ENCODE data around the gene CRYBG2.

Gene CRYBG2, protein sequence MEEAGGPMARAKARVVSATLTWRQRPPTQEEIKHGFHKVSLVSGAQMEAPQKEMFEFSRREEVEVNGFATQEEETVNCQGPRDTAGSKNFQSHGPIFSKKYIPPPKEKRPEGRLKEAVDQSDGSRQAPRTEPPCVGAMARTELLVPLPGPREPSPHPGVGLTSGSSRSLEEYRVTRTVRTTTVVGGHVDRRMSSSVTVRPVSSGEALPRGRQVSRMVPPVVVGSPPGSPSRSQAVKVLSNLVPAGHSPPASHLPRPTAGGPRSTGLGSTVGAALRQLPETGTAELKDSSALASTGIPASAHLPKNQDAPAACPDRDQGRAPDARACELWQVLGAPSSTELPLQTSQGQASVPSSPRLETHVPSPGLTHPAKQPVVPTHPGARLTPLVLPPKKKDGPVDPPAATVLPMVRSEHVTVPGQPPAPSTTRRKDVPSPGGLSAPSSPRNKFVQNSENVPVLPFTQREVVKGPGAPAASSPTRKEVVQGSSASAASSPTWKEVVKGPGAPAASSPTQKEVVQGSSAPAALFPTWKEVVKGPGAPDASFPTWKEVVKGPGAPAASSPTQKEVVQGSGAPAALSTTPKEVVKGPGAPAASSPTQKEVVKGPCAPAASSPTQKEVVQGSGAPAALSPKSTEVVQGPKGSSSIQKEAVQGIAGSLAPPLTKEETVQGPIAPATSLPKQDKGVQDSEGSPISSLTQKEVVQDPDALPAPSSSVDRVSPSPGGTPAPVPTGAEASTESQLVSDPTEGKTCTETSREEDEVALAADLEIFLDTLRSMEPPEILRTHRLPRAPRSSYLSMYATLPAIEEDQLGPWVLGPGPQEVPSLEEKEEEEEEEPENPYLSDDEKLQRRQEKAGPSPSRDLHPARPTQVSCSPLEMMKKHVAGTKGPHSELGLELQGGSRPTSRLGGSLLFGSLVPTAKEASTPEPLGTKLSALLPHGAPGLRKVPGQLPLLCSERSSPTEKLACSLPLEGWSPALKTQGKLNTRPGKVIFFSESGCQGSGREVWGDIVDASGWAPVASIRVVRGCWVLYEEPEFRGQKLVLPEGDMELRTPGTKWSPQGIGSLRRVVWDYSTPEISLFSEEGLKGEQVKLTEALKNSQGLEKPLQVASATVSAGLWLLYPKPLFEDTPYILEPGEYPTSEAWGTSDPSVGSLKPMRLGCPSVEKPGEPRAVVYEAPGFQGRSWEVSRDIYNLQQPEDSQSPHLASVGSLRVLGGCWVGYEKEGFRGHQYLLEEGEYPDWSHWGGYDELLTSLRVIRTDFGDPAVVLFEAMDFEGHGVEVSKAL (N-terminal part only)

DNA sequence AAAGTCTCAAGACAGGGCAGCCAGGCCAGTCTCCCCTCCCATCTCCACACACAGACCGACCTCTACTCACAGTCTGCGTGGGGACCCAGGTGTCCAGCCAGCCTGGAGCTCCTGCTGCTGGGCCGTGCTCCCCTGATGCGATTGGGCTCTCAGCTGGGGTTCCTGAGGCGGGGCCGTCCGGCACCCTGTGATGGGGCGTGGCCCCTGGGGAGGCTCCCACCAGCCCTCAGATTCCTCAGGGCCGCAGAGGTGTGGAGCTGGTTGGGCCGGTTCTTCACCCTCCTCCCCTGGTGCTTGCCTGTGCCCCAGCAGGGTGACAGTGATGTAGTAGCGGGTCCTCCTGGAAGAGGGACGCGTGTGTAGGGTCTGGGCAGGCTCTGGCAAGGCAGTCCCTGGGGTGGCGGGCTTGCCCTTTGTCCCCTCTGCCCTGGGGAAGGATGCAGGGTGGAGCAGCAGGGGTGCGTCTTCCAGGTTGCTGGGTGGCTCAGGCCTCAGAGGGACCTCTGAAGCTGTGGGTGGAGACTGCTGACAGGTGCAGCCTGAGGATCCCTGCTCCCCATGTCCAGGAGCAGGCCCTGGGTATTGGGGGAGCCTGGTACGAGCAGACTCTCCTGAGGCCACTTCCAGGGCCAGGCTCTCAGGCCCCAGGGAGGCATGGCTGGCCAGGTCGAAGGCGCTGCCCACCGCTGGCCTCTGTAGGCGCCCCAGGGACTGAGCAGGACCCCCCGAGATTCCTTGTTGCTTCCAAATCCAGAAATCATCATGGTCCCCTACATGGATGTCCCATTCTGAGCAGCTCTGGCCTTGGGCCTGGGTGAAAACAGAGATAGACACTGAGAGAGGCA, at the start of gene CRYBG2:
Gene CRYBG2 (minus strand): TSS at position 155 of the 845 bp plus-strand sequence. CDS start 7,473 bp downstream, outside the sequence.
- Histone ChIP-seq H3K27me3 (ENCODE audit: control insufficient read depth, insufficient read depth, low read length) (no peaks in the 10 kb centered on the region), H3K9me3 (ENCODE audit: control insufficient read depth, low read length) (no peaks in the 10 kb centered on the region), H3K4me1 (no peaks in the 10 kb centered on the region), H3K27ac (no peak within 1 kb of the TSS), H3K9ac (no peak within 1 kb of the TSS), H3K4me2 (ENCODE audit: low read length) (no peak within 1 kb of the TSS), H3K36me3 (ENCODE audit: control insufficient read depth, insufficient read depth, low read length) (no peaks in the 10 kb centered on the region), H2AFZ (no peak within 1 kb of the TSS), H3K4me3 (ENCODE audit: low read depth, low read length) (no peak within 1 kb of the TSS), H3K79me2 (no peaks in the 10 kb centered on the region)
- TF ChIP-seq, protein P1, sequence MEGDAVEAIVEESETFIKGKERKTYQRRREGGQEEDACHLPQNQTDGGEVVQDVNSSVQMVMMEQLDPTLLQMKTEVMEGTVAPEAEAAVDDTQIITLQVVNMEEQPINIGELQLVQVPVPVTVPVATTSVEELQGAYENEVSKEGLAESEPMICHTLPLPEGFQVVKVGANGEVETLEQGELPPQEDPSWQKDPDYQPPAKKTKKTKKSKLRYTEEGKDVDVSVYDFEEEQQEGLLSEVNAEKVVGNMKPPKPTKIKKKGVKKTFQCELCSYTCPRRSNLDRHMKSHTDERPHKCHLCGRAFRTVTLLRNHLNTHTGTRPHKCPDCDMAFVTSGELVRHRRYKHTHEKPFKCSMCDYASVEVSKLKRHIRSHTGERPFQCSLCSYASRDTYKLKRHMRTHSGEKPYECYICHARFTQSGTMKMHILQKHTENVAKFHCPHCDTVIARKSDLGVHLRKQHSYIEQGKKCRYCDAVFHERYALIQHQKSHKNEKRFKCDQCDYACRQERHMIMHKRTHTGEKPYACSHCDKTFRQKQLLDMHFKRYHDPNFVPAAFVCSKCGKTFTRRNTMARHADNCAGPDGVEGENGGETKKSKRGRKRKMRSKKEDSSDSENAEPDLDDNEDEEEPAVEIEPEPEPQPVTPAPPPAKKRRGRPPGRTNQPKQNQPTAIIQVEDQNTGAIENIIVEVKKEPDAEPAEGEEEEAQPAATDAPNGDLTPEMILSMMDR (IDR thresholded peaks at IDR 0.05) = no peak

DNA sequence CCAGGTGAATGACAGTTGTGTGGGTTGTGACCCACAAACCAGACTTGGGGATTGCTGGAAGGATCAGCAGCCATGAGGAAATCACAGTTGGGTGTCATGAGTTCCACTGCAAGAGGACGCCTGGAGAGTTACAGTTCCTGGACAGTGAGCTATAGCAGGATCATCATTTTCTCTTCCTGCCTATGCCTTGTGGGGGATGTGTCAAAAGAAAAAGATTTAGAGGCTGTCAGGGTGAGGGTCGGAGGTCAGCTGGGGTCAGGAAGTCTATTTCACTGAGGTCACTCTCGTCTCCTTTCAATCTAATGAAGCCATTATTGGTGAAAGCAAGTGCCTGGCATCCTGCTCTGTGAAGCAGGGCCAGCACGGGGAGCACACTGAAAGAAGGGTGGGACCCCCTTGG, 49.7 kb upstream of the CRYBG2 start:
- no peaks in the 10 kb centered on the region for H3K9me3 ChIP-seq (ENCODE audit: control insufficient read depth, low read length)
- no peaks in the 10 kb centered on the region for H3K36me3 ChIP-seq (ENCODE audit: control insufficient read depth, insufficient read depth, low read length)
- no peak overlapping the region for H2AFZ ChIP-seq
- H3K4me2 ChIP-seq (ENCODE audit: low read length) = no peak overlapping the region
- no peaks in the 10 kb centered on the region for H3K27me3 ChIP-seq (ENCODE audit: control insufficient read depth, insufficient read depth, low read length)
- TF ChIP-seq, protein P1 (IDR thresholded peaks at IDR 0.05) = no peak
- no peak overlapping the region for H3K9ac ChIP-seq
- H3K4me1 ChIP-seq = no peaks in the 10 kb centered on the region
- no peak overlapping the region for H3K4me3 ChIP-seq (ENCODE audit: low read depth, low read length)
- no peaks in the 10 kb centered on the region for H3K79me2 ChIP-seq
- no peak overlapping the region for H3K27ac ChIP-seq

DNA sequence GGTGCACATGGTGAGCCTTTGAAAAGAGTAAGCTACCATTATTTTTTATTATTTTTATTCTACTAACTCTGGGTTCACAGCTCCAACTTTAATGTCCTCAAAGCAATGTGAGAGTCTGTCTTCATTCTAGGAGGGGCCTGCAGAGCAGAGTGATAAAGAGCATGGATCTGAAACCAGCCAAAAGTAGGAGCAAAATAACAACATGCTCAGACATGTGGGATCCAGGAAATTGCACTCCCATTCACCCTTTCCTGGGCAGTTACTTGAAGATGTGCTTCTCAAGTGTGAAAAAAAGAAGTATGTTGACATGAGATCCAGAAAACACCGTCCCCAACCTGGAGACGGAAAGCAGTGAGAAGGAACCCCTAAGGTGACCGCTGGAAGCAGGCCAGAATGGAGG, 48.0 kb upstream of the CRYBG2 start:
- no peak overlapping the region for H3K4me3 ChIP-seq (ENCODE audit: low read depth, low read length)
- H2AFZ ChIP-seq = no peak overlapping the region
- H3K4me1 ChIP-seq = no peaks in the 10 kb centered on the region
- H3K9me3 ChIP-seq (ENCODE audit: control insufficient read depth, low read length) = no peaks in the 10 kb centered on the region
- no peak overlapping the region for H3K9ac ChIP-seq
- H3K79me2 ChIP-seq = no peaks in the 10 kb centered on the region
- no peaks in the 10 kb centered on the region for H3K36me3 ChIP-seq (ENCODE audit: control insufficient read depth, insufficient read depth, low read length)
- no peak overlapping the region for H3K4me2 ChIP-seq (ENCODE audit: low read length)
- TF ChIP-seq, protein P1 (IDR thresholded peaks at IDR 0.05) = no peak
- H3K27me3 ChIP-seq (ENCODE audit: control insufficient read depth, insufficient read depth, low read length) = no peaks in the 10 kb centered on the region
- H3K27ac ChIP-seq = no peak overlapping the region

DNA sequence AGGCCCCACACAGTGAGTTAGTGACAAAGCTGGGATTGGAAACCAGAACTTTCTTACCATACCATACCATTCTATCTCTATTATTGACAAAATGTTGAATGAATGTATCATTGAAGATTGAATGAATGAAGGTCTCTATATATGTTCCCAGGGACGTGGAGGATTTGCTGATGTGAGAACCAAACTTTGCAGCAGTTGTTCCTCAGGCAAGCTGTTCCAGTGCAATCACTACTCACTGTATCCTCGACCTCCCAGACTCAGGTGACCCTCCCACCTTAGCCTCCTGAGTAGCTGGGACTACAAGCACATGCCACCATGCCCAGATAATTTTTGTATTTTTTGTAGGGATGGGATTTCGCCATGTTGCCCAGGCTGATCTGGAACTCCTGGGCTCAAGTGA, 45.1 kb upstream of the CRYBG2 start:
- H3K27ac ChIP-seq = no peak overlapping the region
- no peak overlapping the region for H2AFZ ChIP-seq
- no peaks in the 10 kb centered on the region for H3K9me3 ChIP-seq (ENCODE audit: control insufficient read depth, low read length)
- no peak overlapping the region for H3K4me2 ChIP-seq (ENCODE audit: low read length)
- H3K27me3 ChIP-seq (ENCODE audit: control insufficient read depth, insufficient read depth, low read length) = no peaks in the 10 kb centered on the region
- TF ChIP-seq, protein P1 (IDR thresholded peaks at IDR 0.05) = no peak
- H3K4me3 ChIP-seq (ENCODE audit: low read depth, low read length) = no peak overlapping the region
- no peaks in the 10 kb centered on the region for H3K36me3 ChIP-seq (ENCODE audit: control insufficient read depth, insufficient read depth, low read length)
- no peaks in the 10 kb centered on the region for H3K79me2 ChIP-seq
- no peaks in the 10 kb centered on the region for H3K4me1 ChIP-seq
- no peak overlapping the region for H3K9ac ChIP-seq

Data from parathyroid adenoma (tissue), 2 donors.